ENCODE measurements around the gene CNP.

DNA sequence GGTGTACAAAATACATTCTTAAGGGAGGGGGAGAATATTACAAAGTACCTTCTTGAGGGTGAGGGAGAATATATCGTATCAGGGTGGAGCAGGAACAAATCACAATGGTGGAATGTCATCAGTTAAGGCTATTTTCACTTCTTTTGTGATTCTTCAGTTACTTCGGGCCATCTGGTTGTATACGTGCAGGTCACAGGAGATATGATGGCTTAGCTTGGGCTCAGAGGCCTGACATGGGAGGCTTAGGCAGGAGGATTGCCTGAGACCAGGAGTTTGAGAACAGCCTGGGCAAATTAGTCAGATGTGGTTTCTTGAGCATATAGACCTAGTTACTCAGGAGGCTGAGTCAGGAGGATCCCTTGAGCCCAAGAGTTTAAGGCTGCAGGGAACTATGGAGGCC, 23.1 kb upstream of the CNP start:
- TF ChIP-seq, protein P1, sequence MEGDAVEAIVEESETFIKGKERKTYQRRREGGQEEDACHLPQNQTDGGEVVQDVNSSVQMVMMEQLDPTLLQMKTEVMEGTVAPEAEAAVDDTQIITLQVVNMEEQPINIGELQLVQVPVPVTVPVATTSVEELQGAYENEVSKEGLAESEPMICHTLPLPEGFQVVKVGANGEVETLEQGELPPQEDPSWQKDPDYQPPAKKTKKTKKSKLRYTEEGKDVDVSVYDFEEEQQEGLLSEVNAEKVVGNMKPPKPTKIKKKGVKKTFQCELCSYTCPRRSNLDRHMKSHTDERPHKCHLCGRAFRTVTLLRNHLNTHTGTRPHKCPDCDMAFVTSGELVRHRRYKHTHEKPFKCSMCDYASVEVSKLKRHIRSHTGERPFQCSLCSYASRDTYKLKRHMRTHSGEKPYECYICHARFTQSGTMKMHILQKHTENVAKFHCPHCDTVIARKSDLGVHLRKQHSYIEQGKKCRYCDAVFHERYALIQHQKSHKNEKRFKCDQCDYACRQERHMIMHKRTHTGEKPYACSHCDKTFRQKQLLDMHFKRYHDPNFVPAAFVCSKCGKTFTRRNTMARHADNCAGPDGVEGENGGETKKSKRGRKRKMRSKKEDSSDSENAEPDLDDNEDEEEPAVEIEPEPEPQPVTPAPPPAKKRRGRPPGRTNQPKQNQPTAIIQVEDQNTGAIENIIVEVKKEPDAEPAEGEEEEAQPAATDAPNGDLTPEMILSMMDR (IDR thresholded peaks at IDR 0.05): no peak
- TF ChIP-seq POLR2A (IDR thresholded peaks at IDR 0.05): no peak
